ENCODE measurements around the gene CCNB3.
"Not testable (repeated sequence)": the region's sequence is repeated elsewhere in the genome, so short reads cannot be mapped to it uniquely, and the experiment has no call there.

Gene CCNB3

DNA sequence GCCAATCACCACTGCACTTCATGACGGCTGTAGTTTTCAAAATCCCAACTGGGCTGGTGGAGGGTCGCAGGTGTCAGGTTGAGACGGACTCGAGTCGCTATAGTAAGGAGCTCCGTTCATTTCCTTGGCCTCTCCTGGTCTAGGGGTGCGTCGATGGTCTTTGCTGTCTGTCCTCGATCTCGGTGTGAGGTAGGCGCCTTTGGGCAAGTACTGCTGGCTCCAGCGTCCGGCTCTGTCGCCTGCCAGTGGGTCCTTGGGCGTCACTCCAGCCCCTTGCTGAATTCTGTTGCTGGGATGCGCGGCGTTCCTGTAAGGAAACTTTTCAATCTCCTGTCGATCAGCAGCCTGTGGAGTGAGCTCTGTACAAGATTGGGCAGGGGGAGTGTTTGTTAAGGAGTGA is 76.7 kb downstream of the CCNB3 start:
- Histone ChIP-seq H2BK5ac (ENCODE audit: low read depth, low read length, poor library complexity, severe bottlenecking) (no peak overlapping the region), H3K4me3 (ENCODE audit: insufficient read depth in 1 of 2, low read depth in 1 of 2, low read length in 2 of 2) (no peak overlapping the region), H2AK5ac (ENCODE audit: low read length, severe bottlenecking) (no peak overlapping the region), H2AFZ (ENCODE audit: low read depth, low read length) (no peak overlapping the region), H2BK120ac (ENCODE audit: low read depth, low read length) (no peak overlapping the region), H3K9ac (ENCODE audit: low read length) (no peak overlapping the region), H3K4me1 (ENCODE audit: control insufficient read depth, insufficient read depth, low read depth, low read length) (no peaks in the 10 kb centered on the region), H3K27me3 (ENCODE audit: control insufficient read depth in 1 of 2, insufficient read depth in 1 of 2, low read length in 2 of 2) (peaks cover 0 to 5% of the 10 kb centered on the region in 2 experiments), H3K14ac (ENCODE audit: low read length in 2 of 2) (no peak overlapping the region), H3K9me3 (ENCODE audit: control insufficient read depth, low read length) (no peaks in the 10 kb centered on the region), H3K36me3 (ENCODE audit: control insufficient read depth in 1 of 2, insufficient read depth in 2 of 2, low read depth in 1 of 2, low read length in 2 of 2) (no peaks in the 10 kb centered on the region), H2BK12ac (ENCODE audit: low read length in 2 of 2) (no peak overlapping the region), H3K4me2 (ENCODE audit: low read length, poor library complexity, severe bottlenecking) (no peak overlapping the region), H3K27ac (ENCODE audit: low read length, poor library complexity, severe bottlenecking) (no peak overlapping the region), H3K18ac (ENCODE audit: low read depth in 1 of 2, low read length in 2 of 2) (no peak overlapping the region), H4K91ac (ENCODE audit: low read length) (no peak overlapping the region), H3K4ac (ENCODE audit: low read depth in 1 of 2, low read length in 2 of 2) (no peak overlapping the region), H3K23ac (ENCODE audit: low read length in 2 of 2) (no peak overlapping the region), H4K8ac (ENCODE audit: low read length) (no peak overlapping the region), H3K79me1 (replicated peaks; ENCODE audit: low read length, poor library complexity, severe bottlenecking) (no peaks in the 10 kb centered on the region), H2BK15ac (ENCODE audit: low read depth, poor library complexity, severe bottlenecking) (no peak overlapping the region)
- DNase-seq: no peak
- 93% methylated on average over 19 of the region's 19 CpGs for WGBS

DNA sequence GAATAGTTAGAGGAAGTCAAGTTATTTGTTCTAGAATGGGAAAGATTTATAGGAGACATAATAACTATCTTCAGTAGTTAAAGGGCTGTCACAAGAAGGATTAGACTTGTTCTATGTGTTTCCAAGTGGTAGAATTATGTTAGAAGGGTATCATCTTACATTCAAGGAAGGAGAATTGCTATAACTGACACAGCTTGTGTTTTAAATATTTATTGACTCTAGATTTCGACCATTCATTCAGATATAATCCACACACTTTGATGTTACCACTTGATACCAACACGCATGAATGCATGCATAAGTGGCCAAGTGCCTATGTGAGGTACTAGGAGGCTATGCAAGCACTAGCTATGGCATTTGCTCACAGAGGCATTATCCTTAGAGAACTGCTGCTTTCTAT is 122.7 kb downstream of the CCNB3 start:
- no peak overlapping the region for H3K18ac ChIP-seq (ENCODE audit: low read depth in 1 of 2, low read length in 2 of 2)
- H4K91ac ChIP-seq (ENCODE audit: low read length): no peak overlapping the region
- H2BK120ac ChIP-seq (ENCODE audit: low read depth, low read length): no peak overlapping the region
- H2AFZ ChIP-seq (ENCODE audit: low read depth, low read length): no peak overlapping the region
- H2BK5ac ChIP-seq (ENCODE audit: low read depth, low read length, poor library complexity, severe bottlenecking): no peak overlapping the region
- H2BK15ac ChIP-seq (ENCODE audit: low read depth, poor library complexity, severe bottlenecking): no peak overlapping the region
- no peak overlapping the region for H3K4me2 ChIP-seq (ENCODE audit: low read length, poor library complexity, severe bottlenecking)
- no peak overlapping the region for H3K9ac ChIP-seq (ENCODE audit: low read length)
- no peak overlapping the region for H3K23ac ChIP-seq (ENCODE audit: low read length in 2 of 2)
- H2BK12ac ChIP-seq (ENCODE audit: low read length in 2 of 2): no peak overlapping the region
- H3K36me3 ChIP-seq (ENCODE audit: control insufficient read depth in 1 of 2, insufficient read depth in 2 of 2, low read depth in 1 of 2, low read length in 2 of 2): no peaks in the 10 kb centered on the region
- DNase-seq: no peak
- no peaks in the 10 kb centered on the region for H3K9me3 ChIP-seq (ENCODE audit: control insufficient read depth, low read length)
- no peak overlapping the region for H2AK5ac ChIP-seq (ENCODE audit: low read length, severe bottlenecking)
- H3K27ac ChIP-seq (ENCODE audit: low read length, poor library complexity, severe bottlenecking): no peak overlapping the region
- no peaks in the 10 kb centered on the region for H3K4me1 ChIP-seq (ENCODE audit: control insufficient read depth, insufficient read depth, low read depth, low read length)
- H3K4ac ChIP-seq (ENCODE audit: low read depth in 1 of 2, low read length in 2 of 2): no peak overlapping the region
- WGBS: 60% methylated on average over 2 of the region's 2 CpGs
- no peak overlapping the region for H3K14ac ChIP-seq (ENCODE audit: low read length in 2 of 2)
- H4K8ac ChIP-seq (ENCODE audit: low read length): no peak overlapping the region
- H3K4me3 ChIP-seq (ENCODE audit: insufficient read depth in 1 of 2, low read depth in 1 of 2, low read length in 2 of 2): no peak overlapping the region
- peaks cover 0 to 8% of the 10 kb centered on the region in 2 experiments for H3K27me3 ChIP-seq (ENCODE audit: control insufficient read depth in 1 of 2, insufficient read depth in 1 of 2, low read length in 2 of 2)
- no peaks in the 10 kb centered on the region for H3K79me1 ChIP-seq (replicated peaks; ENCODE audit: low read length, poor library complexity, severe bottlenecking)

DNA sequence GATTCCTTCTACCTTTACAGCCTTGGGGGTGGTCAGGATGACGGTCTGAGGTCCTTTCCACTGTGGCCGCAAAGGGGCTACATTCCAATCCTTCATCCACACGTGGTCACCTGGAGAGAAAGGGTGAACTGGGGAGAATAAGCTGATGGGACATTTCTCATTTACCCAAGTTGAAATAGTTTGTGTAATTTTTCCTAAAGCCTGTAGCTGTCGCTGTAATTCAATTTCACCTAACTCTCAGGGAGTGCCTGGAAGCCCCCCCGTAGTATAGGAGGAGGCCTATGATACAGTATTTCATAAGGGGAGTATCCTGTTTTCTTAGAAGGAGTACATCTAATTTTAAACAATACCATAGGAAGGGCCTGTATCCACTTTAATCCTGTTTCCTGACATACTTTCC is 128.1 kb downstream of the CCNB3 start:
- H3K9ac ChIP-seq (ENCODE audit: low read length); H3K4me1 ChIP-seq (ENCODE audit: control insufficient read depth, insufficient read depth, low read depth, low read length); H2BK120ac ChIP-seq (ENCODE audit: low read depth, low read length); DNase-seq; H3K79me1 ChIP-seq (replicated peaks; ENCODE audit: low read length, poor library complexity, severe bottlenecking); H3K9me3 ChIP-seq (ENCODE audit: control insufficient read depth, low read length); H3K36me3 ChIP-seq (ENCODE audit: control insufficient read depth in 1 of 2, insufficient read depth in 2 of 2, low read depth in 1 of 2, low read length in 2 of 2); H3K27me3 ChIP-seq (ENCODE audit: control insufficient read depth in 1 of 2, insufficient read depth in 1 of 2, low read length in 2 of 2); H2BK5ac ChIP-seq (ENCODE audit: low read depth, low read length, poor library complexity, severe bottlenecking); H3K23ac ChIP-seq (ENCODE audit: low read length in 2 of 2); H3K4me2 ChIP-seq (ENCODE audit: low read length, poor library complexity, severe bottlenecking); H3K18ac ChIP-seq (ENCODE audit: low read depth in 1 of 2, low read length in 2 of 2); H2BK15ac ChIP-seq (ENCODE audit: low read depth, poor library complexity, severe bottlenecking); H3K14ac ChIP-seq (ENCODE audit: low read length in 2 of 2); H4K8ac ChIP-seq (ENCODE audit: low read length); H3K4ac ChIP-seq (ENCODE audit: low read depth in 1 of 2, low read length in 2 of 2); H2AFZ ChIP-seq (ENCODE audit: low read depth, low read length); H3K27ac ChIP-seq (ENCODE audit: low read length, poor library complexity, severe bottlenecking); H4K91ac ChIP-seq (ENCODE audit: low read length); H2AK5ac ChIP-seq (ENCODE audit: low read length, severe bottlenecking); H3K4me3 ChIP-seq (ENCODE audit: insufficient read depth in 1 of 2, low read depth in 1 of 2, low read length in 2 of 2); H2BK12ac ChIP-seq (ENCODE audit: low read length in 2 of 2): not testable (repeated sequence)
- WGBS: no CpG with 5 or more reads among the region's 5 CpGs

DNA sequence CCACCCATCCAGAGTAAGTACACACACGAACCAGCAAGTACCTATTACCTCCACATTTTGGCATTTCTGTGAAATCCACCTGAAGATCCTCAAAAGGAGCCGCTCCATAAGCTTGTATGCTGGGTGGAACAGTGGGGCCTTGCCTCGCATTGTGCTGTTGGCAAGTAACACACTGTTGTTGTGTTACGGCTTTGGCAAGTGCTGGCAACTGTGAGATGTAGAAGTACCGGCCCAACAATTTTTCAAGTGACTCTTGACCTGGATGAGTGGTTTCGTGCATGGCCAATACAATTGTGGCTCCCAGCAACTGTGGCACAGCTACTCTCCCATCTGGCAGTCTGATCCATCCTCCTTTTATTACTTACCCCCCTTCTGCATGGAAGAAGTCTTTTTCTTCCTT is 128.7 kb downstream of the CCNB3 start:
- no peaks in the 10 kb centered on the region for H3K9me3 ChIP-seq (ENCODE audit: control insufficient read depth, low read length)
- H2AK5ac ChIP-seq (ENCODE audit: low read length, severe bottlenecking): no peak overlapping the region
- no peak overlapping the region for H2AFZ ChIP-seq (ENCODE audit: low read depth, low read length)
- peaks cover 0 to 5% of the 10 kb centered on the region in 2 experiments for H3K27me3 ChIP-seq (ENCODE audit: control insufficient read depth in 1 of 2, insufficient read depth in 1 of 2, low read length in 2 of 2)
- DNase-seq: no peak
- no peak overlapping the region for H2BK5ac ChIP-seq (ENCODE audit: low read depth, low read length, poor library complexity, severe bottlenecking)
- H3K9ac ChIP-seq (ENCODE audit: low read length): no peak overlapping the region
- no peak overlapping the region for H3K14ac ChIP-seq (ENCODE audit: low read length in 2 of 2)
- no peaks in the 10 kb centered on the region for H3K79me1 ChIP-seq (replicated peaks; ENCODE audit: low read length, poor library complexity, severe bottlenecking)
- H2BK120ac ChIP-seq (ENCODE audit: low read depth, low read length): no peak overlapping the region
- H4K8ac ChIP-seq (ENCODE audit: low read length): no peak overlapping the region
- H3K4me1 ChIP-seq (ENCODE audit: control insufficient read depth, insufficient read depth, low read depth, low read length): no peaks in the 10 kb centered on the region
- no peak overlapping the region for H3K27ac ChIP-seq (ENCODE audit: low read length, poor library complexity, severe bottlenecking)
- no peak overlapping the region for H3K18ac ChIP-seq (ENCODE audit: low read depth in 1 of 2, low read length in 2 of 2)
- H3K36me3 ChIP-seq (ENCODE audit: control insufficient read depth in 1 of 2, insufficient read depth in 2 of 2, low read depth in 1 of 2, low read length in 2 of 2): no peaks in the 10 kb centered on the region
- no peak overlapping the region for H4K91ac ChIP-seq (ENCODE audit: low read length)
- H2BK12ac ChIP-seq (ENCODE audit: low read length in 2 of 2): no peak overlapping the region
- no peak overlapping the region for H3K4ac ChIP-seq (ENCODE audit: low read depth in 1 of 2, low read length in 2 of 2)
- no peak overlapping the region for H3K4me2 ChIP-seq (ENCODE audit: low read length, poor library complexity, severe bottlenecking)
- no peak overlapping the region for H3K4me3 ChIP-seq (ENCODE audit: insufficient read depth in 1 of 2, low read depth in 1 of 2, low read length in 2 of 2)
- WGBS: 89% methylated on average over 5 of the region's 6 CpGs
- H2BK15ac ChIP-seq (ENCODE audit: low read depth, poor library complexity, severe bottlenecking): no peak overlapping the region
- no peak overlapping the region for H3K23ac ChIP-seq (ENCODE audit: low read length in 2 of 2)

Data from mesenchymal stem cell (in vitro differentiated cells and primary cell).